SHP77 treated with DMSO at 0.1 percent for 48 hours (cell line): ENCODE data around the gene PLXND1.

ENCODE experiments used
- DNase-seq: peaks from one replicate; lab custom pipeline; 2025; lab: John Stamatoyannopoulos, UW

The PLXND1 gene

DNA sequence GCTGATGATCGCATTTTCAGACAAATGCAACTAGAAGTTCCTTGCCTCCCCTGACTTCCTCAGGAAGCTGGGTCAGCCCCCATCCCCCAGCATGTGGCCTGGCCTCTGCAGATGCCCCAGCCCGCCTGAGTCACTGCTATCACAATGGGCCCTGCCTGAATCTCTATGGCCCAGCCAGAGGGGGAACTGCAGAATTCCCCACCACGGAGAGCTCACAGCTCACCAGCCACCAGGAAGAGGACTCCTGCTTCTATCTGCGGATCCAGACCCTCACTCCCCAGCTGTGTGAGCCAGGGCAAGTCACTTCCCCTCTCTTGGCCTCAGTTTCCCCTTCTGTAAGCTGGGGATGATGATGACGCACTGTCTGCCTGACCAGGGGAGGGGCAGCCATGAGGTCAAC lies 6.9 kb downstream of the PLXND1 start:
- DNase-seq, result no peak

DNA sequence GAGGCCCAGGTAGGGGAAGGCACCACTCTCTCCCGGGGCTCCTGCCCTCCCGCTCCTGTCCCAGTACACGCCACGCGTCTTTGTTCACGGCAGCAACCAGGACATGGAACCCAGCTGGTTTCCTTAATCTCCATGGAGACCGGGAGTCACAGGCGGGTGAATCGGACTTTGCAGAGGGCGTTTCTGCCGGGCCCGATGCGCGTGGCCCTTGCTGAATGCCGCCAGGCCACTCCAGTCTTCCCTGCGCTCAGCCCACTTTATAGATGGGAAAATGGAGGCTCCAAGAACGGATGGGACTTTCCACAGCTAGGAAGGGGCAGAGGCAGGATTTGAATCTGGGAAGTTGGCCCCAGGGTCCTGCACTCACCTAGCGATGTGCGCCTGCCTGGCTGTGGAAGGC lies 7.4 kb downstream of the PLXND1 start:
- no peak for DNase-seq

DNA sequence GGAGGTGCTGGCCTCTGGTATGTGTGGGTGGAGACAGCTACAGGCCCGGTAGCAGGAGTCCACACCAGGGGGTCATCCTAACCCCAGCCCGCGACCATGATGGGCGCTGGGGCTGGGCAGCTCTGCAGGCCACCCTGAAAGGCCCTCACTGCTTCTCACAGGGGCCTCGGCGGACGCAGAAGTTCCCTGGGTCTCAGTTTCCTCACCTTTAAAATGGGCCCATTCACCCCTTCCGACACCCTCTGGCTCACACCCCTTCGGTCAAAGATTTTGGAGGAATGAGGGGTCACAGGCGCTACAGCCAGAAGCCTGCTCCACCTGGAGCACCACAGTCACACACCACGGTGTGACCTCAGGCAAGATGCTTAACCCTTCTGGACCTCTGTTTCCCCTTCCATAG lies 8.0 kb downstream of the PLXND1 start:
- no peak for DNase-seq

DNA sequence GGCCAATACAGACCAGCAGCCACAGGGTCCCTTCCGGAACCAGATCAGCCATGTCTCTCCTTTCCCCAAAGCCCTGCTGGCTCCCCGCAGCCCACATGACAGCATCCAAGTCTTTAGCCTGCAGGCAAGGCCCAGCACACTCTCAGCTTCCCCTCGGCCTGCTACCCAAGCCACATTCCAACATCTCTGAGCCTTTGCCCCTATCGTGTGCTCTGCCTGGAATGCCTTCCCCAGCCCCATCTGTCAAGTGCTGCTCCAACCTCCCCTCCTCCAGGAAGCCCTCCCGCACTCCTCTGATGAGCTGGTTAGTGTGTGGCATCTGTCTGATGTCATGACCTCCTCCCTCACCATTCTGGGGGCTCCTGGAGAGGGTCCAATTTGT lies 8.5 kb downstream of the PLXND1 start:
- DNase-seq, result no peak

DNA sequence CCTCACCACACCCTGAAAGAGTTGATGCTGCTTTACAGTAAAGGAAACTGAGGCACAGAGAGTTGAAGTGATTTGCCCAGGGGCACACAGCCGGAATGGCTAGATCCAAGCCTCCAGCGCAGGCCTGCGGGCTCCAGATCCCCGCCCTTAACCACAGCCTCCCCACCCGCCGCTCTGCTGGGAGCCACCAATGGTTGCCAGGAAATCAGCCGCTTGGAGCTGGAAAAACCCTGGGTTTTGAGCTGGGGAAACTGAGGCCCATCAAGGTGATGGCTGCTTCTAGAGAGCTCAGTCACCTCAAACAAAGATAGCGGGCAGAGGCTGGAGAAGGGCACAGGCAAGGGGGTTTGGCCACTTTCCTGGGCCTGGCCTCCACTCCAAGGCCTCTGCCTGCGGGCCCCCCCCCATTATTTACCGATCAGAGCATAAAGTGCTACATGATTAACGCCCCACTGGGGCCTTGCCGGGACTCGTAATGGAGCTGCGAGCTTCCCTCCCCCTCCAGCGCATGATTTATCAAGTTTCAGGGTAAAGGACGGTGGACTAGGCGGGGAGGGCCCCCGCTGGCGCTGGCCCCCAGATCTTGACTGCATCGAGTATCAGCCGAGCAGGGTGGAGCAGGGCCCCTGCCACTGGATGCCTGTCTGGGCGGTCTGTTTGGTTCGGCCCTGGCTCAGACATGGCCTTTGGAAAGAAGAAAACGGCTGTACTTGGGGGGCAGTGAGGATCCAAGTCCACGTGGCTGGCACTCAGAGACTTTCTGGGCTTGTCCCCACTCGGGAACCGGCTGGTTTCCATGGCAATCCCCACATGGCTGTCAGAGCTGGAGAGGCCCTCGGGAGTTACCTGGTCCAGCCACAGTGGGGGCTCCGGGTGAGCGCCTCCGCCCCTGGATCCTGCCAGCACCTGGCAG lies 9.1 kb downstream of the PLXND1 start:
- DNase-seq, result peak; percentile 30

DNA sequence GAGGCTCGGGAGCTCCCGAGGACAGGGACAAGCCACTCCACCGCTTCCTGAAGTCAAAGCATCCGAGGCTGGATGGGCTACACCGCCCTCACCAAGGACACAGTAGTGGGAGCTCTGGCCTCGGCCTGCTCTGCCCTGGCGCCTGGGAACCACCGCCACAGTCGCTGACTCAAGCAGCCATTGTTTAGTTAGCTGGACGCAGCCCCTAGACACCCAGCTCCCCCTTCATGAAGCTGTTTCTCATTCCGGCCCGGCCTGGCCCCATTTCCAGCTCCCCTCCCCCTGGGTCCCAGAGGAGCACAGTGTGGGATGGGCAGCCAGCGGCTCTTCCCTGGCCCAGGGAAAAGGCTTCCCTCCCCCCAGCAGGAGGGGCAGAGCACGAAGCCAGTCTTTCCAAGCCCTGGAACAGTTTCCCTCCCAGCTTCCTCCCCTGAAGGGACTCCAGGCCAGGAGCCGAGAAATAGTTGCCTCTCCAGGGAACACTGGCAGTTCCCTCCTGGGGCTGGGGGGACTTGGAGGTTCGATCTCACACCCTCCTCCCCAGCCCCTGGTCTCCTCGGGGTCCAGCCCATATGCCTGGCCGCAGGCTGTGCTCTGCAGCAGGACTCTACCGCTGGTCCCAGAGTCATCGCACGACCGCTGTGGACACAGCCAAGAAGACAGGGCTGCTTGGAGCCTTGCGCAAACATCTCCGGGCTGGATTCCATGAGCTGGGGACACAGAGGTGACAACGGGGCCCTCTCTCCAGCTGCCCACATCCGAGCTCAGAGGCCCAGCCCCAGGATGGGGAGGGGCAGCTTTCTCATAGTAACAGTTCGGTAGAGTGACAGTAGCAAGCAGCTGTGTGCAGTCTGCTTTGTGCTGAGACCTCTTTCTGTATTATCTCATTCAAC lies 10.0 kb downstream of the PLXND1 start:
- DNase-seq, result peak; percentile 57

DNA sequence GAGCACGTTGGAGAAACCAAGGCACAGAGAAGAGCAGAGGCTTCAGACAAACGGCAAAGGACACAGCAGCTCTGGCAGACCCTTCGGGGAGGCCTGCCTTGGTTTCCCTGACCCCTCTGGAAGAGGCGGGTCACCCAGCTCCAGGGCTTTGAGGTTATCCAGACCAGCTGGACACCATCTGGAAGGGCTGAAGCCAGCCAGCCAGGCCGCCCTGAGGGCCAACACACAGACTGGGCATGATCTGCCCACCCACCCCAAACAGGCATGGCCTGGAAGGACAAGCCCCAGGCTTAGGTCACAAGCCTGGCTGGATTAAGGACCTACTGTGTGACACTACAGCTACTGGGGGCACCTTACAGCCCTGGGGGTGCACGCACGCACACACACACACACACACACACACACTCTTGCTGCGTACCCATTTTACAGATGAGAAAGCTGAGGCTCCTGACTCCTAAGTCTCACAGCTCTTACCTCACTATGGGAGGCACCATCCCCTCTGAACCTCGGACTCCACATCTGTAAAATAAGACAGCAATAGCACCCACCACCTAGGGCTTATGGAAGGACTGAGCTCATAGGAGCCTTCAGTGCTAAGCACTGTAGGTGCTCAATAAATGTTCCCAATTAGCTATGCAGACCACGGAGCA lies 10.8 kb downstream of the PLXND1 start:
- no peak for DNase-seq

- no peak for DNase-seq
Measured at GRCh38 chr3:129594907-129595390, 11.5 kb downstream of the PLXND1 start.

DNA sequence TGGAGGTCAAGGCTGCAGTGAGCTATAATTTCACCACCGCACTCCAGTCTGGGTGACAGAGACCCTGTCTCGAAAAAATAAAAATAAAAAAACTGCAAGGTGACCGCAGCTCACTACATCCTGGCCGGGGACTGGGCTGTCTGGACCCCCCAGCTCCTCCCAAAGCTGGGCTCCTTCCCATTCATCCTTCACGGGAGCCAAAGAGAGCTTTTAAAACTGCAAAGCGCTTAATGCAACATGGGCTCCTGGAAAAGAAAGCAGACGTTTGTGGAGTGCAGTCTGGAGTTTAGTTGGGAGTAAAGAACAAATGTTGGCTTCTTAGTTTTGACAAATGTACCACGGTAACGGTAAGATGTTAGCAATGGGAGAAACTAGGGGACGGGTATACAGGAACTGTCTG lies 12.1 kb downstream of the PLXND1 start:
- no peak for DNase-seq

- DNase-seq, result peak; percentile 94
Measured at GRCh38 chr3:129593595-129594339, 12.7 kb downstream of the PLXND1 start.

- DNase-seq, result no peak
Measured at GRCh38 chr3:129593230-129593594, 13.3 kb downstream of the PLXND1 start.

DNA sequence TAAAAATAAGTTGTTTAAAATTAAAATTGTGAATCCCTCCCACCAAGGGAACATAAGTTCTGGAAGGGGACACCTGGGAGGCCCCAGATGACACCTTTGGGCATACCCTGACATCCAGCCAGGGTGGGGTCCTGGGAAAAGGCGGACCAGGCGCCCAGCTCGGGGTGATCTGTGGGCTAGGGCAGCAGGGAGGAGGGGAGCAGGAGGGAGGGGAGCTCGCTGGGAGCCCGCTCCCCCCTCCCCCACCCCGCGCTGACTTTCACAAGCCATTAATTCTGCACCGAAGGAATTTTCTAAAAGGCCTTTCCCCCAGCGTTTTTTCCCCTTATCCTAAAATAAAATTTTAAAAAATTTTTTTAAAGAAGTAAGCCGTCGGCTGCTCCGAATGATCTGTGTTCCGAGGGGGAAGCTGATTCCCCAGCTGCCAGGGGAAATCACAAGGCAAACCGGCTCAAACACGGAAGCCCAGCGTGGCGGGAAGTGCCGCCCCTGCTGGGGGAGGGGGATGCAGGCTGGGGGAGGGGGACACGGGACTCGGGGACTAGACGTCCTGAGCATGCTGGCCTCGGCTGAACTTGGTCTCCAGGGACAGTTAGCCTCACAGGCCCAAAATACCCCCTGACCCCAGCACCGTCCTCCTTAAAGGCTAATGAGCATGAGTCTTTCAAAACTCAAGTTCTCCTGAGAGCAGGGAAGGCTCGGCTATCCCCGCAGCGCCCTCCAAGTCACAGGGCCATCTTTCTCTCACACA lies 13.9 kb downstream of the PLXND1 start:
- no peak for DNase-seq

DNA sequence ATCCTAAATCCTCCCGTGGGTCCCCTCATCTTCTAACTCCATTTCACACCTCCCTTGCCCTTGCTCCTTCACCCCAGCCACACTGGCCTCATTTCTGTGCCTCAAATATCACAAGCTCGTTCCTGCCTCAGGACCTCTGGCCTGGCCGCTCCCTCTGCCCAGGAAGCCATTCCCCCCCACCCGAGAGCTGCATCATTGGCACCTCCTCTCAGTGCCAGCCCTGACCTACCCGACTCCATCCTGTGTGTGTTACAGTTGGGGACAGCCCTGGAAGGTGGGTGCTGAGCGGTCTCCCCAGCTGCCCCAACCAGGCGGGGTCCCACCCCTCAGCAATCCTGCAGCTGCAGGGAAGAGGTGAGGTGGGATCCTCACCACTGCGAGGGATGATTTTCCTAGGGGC lies 14.5 kb downstream of the PLXND1 start:
- no peak for DNase-seq

DNA sequence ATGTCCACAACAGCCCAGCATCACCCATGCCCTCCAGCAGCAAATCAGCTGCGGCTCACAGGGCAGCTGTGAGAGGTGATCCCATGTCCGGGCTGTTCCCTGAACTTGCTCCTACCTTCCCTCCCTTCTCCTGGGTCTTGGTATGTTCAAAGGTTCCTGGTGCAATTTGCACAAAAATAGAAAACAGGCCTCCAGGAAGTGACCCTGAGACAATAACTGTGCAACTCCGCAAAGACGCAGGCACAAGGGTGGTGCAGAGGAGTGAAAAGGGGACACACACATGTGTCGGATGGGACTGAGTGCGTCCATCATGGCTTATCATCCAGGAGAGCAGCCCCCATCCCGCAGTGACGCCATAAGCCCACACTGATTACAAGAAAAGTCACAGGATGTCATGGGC lies 16.3 kb downstream of the PLXND1 start:
- no peak for DNase-seq

- no peak for DNase-seq
Measured at GRCh38 chr3:129587566-129588210, 18.8 kb downstream of the PLXND1 start.

DNA sequence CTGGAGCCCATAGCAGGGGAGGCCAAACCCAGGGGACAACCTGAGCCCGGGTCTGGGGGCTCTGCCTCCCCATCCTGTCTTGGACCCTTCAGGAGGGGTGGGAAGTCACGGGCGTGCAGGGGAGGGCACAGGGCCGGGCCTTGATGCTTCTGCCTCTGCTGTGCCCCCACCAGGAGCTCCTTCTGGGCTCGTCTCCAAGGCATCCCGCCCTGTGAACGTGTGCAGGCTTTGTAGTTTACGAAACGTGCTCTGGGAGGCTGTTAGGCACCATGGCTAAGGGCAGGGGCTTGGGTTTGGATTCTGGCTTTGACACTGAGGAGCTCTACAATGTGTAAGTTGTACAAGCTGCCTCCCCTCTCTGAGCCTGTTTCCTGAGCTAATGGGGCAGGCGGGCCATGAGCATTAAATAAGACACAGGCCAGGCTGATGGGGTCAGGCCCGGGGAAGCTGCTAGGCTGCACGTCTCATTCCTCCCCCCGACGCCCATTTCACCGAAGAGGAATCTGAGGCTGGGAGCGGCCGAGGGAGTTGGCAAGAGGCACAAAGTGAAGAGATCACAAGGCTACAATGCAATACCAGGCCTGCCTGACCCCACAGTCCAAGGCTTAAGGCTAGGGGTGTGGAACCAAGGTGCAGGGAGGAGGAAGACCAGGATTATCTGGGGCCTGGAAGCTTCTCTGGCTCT lies 19.6 kb downstream of the PLXND1 start:
- no peak for DNase-seq

- DNase-seq, result no peak
Measured at GRCh38 chr3:129585949-129586657, 20.4 kb downstream of the PLXND1 start.

DNA sequence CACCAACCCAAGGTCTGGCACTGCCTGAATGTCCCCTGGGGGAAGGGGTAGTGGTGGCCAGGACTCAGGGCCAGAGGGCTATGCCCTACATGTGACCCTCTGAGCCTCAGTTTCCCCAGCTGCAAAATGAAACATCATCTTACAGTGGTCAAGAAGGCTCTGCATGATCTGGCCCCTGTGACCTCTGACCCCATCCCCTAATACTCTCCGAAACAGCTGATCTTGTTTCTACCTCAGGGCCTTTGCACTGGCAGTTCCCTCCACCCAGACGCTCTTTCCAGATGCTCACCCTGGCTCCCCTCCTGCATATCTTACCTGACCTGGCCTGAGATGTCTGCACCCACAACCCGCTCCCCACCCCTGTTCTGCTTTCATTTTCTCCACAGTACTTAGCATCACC lies 21.8 kb downstream of the PLXND1 start:
- DNase-seq, result no peak

DNA sequence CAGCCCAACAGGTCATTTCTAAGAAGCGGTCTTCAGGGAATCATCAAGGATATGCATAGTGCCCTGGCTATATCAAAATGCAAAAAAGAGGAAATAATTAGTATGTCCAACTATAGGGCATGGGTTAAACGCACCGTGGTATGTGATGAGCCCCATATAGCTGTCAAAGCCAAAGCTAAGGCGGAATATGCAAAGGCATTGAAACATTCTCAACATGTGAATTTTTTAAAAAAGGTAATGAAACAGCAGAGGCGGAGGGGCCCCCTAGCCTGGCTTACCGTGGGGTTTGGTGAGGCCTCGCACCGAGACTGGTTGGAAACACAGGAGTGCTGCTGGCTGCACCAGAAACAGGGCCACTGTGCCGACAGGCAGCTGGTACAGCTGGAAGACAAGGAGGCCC lies 23.2 kb downstream of the PLXND1 start:
- no peak for DNase-seq
